ENCODE results near the gene KCNH6.

The KCNH6 gene

DNA sequence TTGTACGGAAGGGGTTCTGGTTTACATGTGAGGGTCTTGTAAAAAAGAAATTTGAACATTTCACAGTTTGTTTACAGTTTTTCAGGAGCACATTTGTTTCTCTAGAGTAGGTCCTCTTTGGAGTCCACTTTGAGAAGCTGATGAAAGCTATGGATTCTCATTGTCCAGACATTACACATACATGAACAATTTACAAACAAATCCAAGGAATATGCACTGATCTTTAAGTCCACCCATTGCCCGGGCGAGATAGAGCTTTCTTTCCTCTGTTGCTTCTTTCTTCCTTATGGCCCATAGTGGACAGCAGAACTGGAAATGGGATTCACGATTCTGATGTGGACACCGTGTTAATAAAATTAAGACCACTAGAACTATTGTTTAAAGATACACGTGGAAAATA, 29.1 kb downstream of the KCNH6 start:
- no peak for DNase-seq (ENCODE audit: low read depth)

DNA sequence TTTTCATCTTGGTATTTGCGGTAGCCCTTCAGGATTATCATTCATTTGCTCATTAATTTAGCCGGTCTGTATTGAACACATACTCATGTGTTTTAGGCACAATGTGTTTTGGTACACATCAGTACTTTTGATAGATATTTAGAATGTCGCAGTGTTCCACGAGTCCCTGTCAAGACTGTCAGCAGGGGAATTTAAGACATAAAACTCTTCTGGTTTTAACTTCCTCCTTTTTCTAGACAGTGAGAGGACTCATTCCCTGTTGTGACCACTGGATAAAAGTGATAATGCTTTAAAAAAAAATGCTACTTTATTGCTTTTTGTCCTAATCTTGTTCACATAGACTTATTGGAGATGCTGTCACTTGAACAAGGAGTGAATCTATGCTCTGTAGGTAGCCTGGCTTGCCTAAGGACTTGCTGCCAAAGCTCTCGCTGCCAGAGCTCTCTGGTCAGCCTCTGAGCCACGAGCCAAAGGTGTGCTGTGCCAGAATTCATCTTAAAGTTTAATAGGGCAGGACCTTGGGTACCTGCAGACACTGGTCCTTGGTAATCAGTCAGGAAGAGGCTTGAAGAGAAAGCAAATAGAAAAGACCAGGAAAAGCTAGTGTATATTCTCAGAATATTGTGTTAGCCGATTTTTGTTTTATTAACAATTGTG, 32.5 kb downstream of the KCNH6 start:
- DNase-seq (ENCODE audit: low read depth) = no peak

DNA sequence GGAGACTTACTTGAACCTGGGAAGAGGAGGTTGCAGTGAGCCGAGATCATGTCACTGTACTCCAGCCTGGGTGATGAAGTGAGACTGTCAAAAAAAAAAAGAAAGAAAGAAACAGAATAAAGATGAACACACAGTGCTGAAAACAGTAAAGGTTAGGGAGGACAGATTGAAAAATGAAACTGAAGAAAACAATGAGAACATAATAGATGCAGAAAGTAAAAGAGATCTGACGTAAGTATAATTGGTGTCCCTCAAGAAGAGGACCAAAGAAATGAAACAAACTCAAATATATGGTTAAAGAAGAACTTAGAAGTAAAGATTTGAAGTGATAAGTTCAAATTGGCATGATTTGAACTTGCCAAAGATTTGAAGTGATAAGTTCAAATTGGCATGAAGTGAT, 34.3 kb downstream of the KCNH6 start:
- DNase-seq (ENCODE audit: low read depth) = no peak

DNA sequence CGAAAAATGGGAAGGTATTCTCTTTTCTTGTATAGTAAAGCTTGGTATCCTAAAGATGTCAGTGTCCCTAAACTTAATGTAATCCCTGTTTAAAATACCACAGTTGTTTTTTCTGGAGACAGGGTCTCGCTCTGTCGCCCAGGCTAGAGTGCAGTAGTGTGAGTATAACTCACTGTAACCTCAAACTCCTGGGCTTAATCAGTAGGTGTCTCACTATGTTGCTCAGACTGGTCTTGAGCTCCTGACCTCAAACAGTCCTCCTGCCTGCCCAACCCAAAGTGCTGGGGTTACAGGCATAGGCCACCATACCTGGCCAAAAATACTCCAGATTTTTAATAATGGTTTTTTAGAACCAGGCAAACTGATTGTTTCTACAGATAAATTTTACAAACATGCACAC, 35.3 kb downstream of the KCNH6 start:
- DNase-seq (ENCODE audit: low read depth) = no peak

DNA sequence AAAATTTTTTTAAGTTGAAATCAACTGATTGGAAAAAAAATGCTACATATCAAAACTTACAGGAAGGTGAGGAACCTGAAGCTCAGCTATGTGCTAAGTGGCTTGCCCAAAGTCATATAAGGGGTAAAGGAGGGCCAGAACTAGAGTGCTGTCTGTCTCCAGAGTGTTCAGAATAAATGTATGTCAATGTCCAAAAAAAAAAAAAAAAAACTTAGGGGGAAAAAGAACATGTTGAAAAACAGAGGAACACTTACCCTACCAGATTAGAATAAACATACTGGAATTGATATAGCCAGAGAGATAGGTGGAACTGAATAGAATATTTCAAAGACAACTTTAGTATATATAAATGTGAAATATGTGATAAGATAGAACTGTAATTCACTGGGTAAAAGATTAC, 38.7 kb downstream of the KCNH6 start:
- DNase-seq (ENCODE audit: low read depth) = no peak

DNA sequence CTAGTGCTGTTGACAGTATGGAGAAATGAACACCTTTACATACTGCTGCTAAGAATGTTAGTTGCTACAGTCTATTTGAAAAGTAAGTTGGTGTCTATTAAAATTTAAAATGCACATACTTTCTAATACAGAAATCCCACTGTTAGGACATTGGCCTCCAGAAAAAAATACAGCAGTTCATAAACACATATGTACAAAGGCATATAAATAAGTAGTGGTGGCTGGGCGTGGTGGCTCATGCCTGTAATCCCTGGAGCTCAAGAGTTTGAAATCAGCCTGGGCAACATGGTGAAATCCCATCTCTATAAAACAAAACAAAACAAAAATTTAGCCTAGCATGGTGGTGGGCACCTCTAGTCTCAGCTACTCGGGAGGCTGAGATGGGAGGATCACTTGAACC, 40.2 kb downstream of the KCNH6 start:
- no peak for DNase-seq (ENCODE audit: low read depth)

DNA sequence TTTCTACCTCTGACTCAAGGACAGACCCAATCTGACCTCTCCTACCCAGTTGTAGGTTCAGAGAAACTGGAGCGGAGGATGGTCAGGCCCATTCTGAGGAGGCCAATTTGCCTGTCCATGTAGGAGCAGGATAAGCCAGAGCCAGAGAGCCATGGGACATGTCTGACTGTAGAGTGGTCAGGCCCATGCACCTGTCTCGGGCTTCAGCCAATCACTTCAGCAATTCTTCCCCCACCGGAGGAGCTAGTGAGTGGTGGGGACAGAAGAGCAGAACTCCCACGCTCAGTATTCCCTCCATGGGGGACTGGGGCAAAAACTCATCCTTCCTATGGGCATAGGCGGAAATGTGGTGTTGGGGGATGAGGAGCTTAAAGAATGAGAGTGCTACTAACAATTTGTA, 41.4 kb downstream of the KCNH6 start:
- no peak for DNase-seq (ENCODE audit: low read depth)

DNA sequence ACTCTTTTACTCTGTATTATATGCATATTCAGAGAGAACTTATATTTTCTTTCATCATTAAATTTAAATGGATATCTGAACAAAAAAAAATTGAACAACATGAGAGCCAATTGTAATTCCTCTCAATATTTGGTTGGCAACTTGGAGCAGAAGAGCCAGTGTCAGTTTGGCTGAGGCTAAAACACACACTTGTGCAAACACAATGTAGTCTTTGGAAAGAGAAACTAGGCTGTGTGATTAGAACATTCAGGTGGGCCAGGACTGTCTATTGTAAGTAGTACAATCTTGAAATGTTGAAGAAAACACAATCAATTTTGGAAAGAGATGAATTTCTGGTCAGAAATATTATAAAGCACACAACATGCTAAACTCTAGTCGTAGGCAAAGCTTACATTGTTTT, 44.1 kb downstream of the KCNH6 start:
- no peak for DNase-seq (ENCODE audit: low read depth)

DNA sequence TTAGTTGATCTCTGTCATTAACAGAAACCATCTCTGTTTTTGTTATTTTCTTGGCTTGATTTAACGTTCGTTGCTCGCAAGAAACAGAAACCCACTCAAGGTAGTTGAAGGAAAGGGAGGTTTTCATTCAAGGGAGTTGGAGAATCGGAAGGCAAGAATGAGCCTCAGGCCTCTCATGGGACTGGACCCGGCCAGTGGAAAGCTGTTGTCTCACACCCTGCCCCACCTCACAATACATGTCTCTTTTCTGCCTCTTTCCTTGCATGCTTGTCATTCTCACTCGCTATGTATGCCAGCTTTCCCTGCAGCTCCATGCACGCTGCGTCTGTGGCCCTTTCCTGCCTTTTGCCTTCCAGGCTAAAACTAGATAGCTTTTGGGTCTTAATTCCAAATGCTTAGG, 45.4 kb downstream of the KCNH6 start:
- DNase-seq (ENCODE audit: low read depth) = no peak

DNA sequence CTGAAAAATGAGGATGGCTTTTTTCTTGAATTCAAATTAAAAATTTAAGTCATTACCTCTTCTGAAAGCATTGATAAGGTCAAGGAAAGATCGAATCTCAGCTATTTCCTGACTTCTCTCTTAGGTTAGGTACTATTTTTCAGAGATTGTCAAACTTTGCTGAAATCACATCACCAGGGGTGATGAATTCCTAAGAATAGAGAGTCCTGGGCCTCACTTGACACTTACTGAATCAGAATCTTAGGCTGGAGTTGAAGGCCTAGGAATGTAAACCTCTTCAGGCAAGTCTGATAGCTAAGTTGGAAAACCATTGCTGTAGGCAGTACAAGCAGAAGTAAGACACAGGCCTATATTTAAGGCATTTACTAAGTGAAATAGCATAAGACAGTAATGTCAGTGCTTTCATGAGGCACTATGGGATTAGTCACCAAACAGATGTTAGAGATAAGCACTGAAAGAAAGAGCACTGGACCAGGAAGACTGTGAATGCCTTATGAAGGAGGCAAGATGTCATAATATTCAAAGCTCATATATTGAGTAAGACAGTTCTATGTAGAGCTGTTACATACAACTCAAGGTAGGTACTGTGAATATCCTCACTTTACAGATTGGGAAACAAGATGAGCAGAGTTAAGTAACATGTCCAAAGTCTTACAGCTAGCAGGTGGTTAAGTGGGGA, 48.6 kb downstream of the KCNH6 start:
- DNase-seq (ENCODE audit: low read depth) = no peak

DNA sequence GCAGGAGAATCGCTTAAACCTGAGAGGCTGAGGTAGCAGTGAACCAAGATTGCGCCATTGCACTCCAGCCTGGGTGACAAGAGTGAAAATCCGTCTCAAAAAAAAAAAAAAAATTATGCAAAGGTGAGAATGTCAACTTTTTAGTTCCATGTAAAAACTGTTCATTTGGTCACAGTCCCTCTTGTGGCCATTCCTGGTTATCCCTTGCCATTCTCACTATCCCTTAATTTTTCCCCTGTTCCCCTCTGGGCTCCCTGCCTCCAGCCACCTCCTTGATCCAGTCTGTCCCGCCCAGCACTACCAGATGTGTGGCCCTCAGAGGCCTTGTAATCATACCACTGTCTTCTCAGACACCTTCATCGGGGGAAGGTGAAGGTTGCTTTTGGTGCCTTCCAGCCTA, 50.5 kb downstream of the KCNH6 start:
- DNase-seq (ENCODE audit: low read depth) = no peak

DNA sequence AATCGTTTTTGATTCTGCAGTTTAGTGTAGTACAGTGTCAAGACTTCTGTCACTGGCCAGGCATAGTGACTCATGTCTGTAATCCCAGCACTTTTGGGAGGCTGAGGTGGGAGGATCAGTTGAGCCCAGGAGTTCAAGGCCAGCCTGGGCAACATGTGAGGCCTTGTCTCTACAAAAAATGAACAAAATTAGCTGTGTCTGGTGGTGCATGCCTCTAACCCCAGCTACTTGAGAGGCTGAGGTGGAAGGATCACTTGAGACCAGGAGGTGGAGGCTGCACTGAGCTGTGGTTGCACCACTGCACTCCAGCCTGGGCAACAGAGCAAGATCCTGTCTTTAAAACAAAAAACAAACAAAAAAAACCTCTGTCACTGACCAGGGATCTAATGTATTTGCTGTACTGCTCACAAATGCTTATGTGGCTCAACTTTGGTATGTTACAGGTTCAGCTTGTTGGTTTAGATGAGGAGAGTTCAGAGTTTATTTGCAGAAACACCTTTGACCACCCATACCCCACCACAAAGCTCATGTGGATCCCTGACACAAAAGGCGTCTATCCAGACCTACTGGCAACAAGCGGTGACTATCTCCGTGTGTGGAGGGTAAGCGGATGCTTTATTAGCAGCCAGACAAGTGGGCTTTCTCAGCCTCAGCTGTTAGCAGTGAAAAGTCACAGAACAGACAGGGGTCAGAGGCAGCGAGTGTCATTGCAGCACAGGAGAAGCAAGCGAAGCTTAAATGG, 55.0 kb downstream of the KCNH6 start:
- no peak for DNase-seq (ENCODE audit: low read depth)

DNA sequence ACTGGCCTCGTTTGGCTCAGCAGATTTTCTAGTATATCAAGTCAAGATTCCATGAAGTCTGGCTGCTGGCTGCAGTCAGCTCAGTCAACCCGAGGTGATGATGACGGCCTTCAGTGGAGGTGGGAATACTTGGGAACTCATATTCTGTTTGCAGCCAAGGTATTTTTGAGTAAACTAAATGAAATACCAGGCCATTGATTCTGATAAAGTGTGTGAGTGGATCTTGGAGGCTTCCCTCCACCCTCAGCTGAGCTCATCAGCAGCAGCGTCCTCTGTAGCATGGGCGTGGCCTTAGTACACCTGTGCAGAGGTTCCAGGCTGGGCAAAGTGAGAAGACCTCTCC, 55.6 kb downstream of the KCNH6 start:
- no peak for DNase-seq (ENCODE audit: low read depth)

DNA sequence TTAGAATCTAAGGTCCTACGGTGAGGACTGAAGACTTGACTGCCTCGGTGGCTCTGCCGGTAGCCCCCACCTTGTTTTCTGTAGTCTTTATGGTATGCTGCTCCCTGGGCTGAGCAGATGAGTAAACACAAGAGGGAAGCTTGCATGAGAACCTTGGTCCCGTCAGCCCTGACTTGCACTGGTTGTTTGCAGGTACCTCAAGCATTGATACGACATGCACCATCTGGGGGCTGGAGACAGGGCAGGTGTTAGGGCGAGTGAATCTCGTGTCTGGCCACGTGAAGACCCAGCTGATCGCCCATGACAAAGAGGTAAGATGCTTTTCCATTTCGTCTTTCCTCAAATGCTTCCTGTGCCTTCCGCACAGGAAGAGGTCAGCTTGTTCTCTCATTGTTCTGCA, 56.5 kb downstream of the KCNH6 start:
- DNase-seq (ENCODE audit: low read depth) = no peak

DNA sequence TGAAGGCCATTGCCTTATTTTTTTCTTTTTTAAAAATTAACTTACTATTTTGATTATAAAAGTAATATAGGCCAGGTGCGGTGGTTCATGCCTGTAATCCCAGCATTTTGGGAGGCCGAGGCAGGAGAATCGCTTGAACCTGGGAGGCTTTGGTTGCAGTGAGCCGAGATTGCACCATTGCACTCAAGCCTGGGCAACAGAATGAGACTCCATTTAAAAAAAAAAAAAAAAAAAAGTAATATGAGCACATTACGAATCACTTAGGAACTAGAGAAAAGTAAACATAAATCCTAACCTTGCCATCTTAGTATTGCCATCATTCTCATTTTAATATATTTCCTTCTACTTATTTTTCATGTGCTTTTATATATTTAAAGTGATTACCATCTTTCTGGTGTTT, 64.6 kb downstream of the KCNH6 start:
- DNase-seq (ENCODE audit: low read depth) = no peak

DNA sequence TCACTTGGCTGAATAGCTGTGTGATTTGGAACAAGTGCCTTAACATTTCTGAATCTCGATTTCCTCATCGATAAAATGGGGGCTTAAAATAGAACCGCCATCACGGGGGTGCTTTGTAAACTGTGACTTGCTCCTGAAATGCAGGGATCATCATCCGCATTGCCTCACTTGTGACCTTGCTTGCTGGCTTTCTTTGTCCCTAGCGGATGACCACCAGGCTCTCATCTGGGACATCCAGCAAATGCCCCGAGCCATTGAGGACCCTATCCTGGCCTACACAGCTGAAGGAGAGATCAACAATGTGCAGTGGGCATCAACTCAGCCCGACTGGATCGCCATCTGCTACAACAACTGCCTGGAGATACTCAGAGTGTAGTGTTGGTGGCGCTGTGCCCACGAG, 65.6 kb downstream of the KCNH6 start:
- no peak for DNase-seq (ENCODE audit: low read depth)

DNA sequence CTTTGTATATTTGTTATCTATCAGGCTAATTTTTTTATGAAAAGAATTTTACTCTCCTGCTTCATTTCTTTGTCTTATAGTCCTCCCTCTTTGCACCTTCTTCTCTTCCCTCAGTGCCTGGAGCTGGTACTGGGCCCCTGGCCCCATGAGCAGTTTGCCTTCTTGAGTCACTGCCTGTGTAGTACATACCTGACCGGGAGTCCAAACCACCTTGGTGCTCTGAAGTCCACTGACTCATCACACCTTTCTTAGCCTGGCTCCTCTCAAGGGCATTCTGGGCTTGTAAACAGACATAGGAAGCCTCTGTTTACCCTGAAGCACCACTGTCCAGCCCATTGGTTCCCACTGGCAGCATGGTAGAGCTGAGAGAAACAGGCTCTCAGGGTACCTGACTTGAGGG, 66.5 kb downstream of the KCNH6 start:
- no peak for DNase-seq (ENCODE audit: low read depth)

DNA sequence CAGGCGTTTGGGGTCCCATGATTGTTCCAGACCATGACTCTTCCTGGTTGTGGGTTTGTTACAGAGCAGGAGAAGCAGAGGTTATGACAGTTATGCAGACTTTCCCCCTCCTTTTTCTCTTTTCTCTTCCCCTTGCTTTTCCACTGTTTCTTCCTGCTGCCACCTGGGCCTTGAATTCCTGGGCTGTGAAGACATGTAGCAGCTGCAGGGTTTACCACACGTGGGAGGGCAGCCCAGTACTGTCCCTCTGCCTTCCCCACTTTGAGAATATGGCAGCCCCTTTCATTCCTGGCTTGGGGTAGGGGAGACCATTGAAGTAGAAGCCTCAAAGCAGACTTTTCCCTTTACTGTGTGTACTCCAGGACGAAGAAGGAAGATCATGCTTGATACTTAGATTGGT, 69.6 kb downstream of the KCNH6 start:
- no peak for DNase-seq (ENCODE audit: low read depth)

DNA sequence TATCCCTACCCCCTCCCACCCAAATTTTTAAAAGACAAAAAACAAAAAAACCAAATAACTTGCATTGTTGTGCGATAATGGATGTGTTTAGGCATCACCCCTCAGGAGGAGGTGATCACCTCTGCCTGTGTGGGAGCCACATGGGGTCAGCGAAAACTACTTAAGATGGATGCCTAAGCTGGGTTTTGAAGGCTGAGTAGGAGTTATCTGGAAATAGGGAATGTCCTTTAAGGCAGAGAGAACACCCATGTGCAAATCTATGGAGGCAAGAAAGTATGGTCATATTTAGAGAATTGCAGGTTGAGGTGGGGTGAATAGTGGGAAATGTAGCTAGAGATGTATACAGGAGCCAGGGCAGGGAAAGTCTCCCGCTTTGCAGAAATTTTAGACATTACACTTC, 72.0 kb downstream of the KCNH6 start:
- DNase-seq (ENCODE audit: low read depth) = no peak
